LNCAP (cell line): ENCODE data around the gene TP73.

Source experiments
- CTCF ChIP-seq: fragments of 450-650 bp; IDR thresholded peaks from 2 replicates; pipeline ENCODE4 v1.5.1; 2017; ENCODE audit warnings: mild to moderate bottlenecking

TP73 gene

GRCh38 chr1:3651930-3652547 lies at the start of gene TP73:
Gene TP73 (plus strand): TSS chr1:3652516. CDS start chr1:3682366, 29,850 bp downstream.
- TF ChIP-seq CTCF = no peak

- TF ChIP-seq CTCF = no peak
Measured at GRCh38 chr1:3603156-3603555, 49.2 kb upstream of the TP73 start.

GRCh38 chr1:3603571-3604467 lies 48.5 kb upstream of the TP73 start:
- TF ChIP-seq CTCF = no peak

- TF ChIP-seq CTCF = no peak
Measured at GRCh38 chr1:3604468-3604974, 47.8 kb upstream of the TP73 start.

- TF ChIP-seq CTCF = no peak
Measured at GRCh38 chr1:3604997-3605823, 47.1 kb upstream of the TP73 start.

GRCh38 chr1:3606779-3607702 lies 45.3 kb upstream of the TP73 start:
- no peak for TF ChIP-seq CTCF
